ENCODE measurements around the gene ELOVL1.

The ELOVL1 gene

GRCh38 chr1:43358121-43358745 lies 9.6 kb downstream of the ELOVL1 start:
- peak; percentile 76 for DNase-seq (ENCODE audit: low spot score)
- in situ Hi-C loops (cut with MboI; ENCODE audit: low pct_unique_long_range_greater_than_20kb, low sequenced_read_pairs, unreplicated experiment), result loop anchor here (25.0 kb wide), 1 partner anchor 121 kb away; no protein-coding TSS in a partner anchor

GRCh38 chr1:43357251-43357650 lies 10.6 kb downstream of the ELOVL1 start:
- in situ Hi-C loops (cut with MboI; ENCODE audit: low pct_unique_long_range_greater_than_20kb, low sequenced_read_pairs, unreplicated experiment), result loop anchor here (25.0 kb wide), 1 partner anchor 120 kb away; no protein-coding TSS in a partner anchor
- DNase-seq (ENCODE audit: low spot score), result no peak
- no peak for TF ChIP-seq CTCF (IDR thresholded peaks at IDR 0.05; ENCODE audit: extremely low read depth, insufficient read depth, missing control alignments)

More at GRCh38 chr1:43358121-43358745, 9.6 kb downstream of the ELOVL1 start:
- peak; percentile 65 for TF ChIP-seq CTCF (IDR thresholded peaks at IDR 0.05; ENCODE audit: extremely low read depth, insufficient read depth, missing control alignments)

- in situ Hi-C loops (cut with MboI; ENCODE audit: low pct_unique_long_range_greater_than_20kb, low sequenced_read_pairs, unreplicated experiment), result loop anchor here (25.0 kb wide), 1 partner anchor 118 kb away; no protein-coding TSS in a partner anchor
- no peak for DNase-seq (ENCODE audit: low spot score)
- TF ChIP-seq CTCF (IDR thresholded peaks at IDR 0.05; ENCODE audit: extremely low read depth, insufficient read depth, missing control alignments), result no peak
These were observed 12.9 kb downstream of the ELOVL1 start for GRCh38 chr1:43354936-43355335.

GRCh38 chr1:43354471-43354870 lies 13.3 kb downstream of the ELOVL1 start:
- in situ Hi-C loops (cut with MboI; ENCODE audit: low pct_unique_long_range_greater_than_20kb, low sequenced_read_pairs, unreplicated experiment), result loop anchor here (25.0 kb wide), 1 partner anchor 117 kb away; no protein-coding TSS in a partner anchor
- TF ChIP-seq CTCF (IDR thresholded peaks at IDR 0.05; ENCODE audit: extremely low read depth, insufficient read depth, missing control alignments), result no peak

GRCh38 chr1:43352881-43353280 lies 14.9 kb downstream of the ELOVL1 start:
- in situ Hi-C loops (cut with MboI; ENCODE audit: low pct_unique_long_range_greater_than_20kb, low sequenced_read_pairs, unreplicated experiment), result loop anchor here (25.0 kb wide), 1 partner anchor 116 kb away; no protein-coding TSS in a partner anchor
- no peak for TF ChIP-seq CTCF (IDR thresholded peaks at IDR 0.05; ENCODE audit: extremely low read depth, insufficient read depth, missing control alignments)

More at GRCh38 chr1:43354471-43354870, 13.3 kb downstream of the ELOVL1 start:
- no peak for DNase-seq (ENCODE audit: low spot score)

GRCh38 chr1:43352351-43352705 lies 15.5 kb downstream of the ELOVL1 start:
- in situ Hi-C loops (cut with MboI; ENCODE audit: low pct_unique_long_range_greater_than_20kb, low sequenced_read_pairs, unreplicated experiment), result loop anchor here (25.0 kb wide), 1 partner anchor 115 kb away; no protein-coding TSS in a partner anchor
- no peak for TF ChIP-seq CTCF (IDR thresholded peaks at IDR 0.05; ENCODE audit: extremely low read depth, insufficient read depth, missing control alignments)
- no peak for DNase-seq (ENCODE audit: low spot score)

More at GRCh38 chr1:43352881-43353280, 14.9 kb downstream of the ELOVL1 start:
- DNase-seq (ENCODE audit: low spot score), result no peak

Data from GM13977 (cell line).